ENCODE measurements around the gene CDC42BPG.
"Not testable (repeated sequence)": the region's sequence is repeated elsewhere in the genome, so short reads cannot be mapped to it uniquely, and the experiment has no call there.

Gene CDC42BPG

GRCh38 chr11:64849598-64850356 is 5.3 kb upstream of the CDC42BPG start:
- Mint-ChIP-seq H3K9me3 (no peaks in the 10 kb centered on the region), H3K27ac (peak overlapping the region; percentile 97), H3K4me1 (peaks cover 75% of the 10 kb centered on the region), H3K4me3 (no peak overlapping the region), H3K36me3 (peaks cover 55% of the 10 kb centered on the region)
- DNase-seq (ENCODE audit: low spot score in 2 of 2) = no peak
- ATAC-seq = no peak

- Mint-ChIP-seq H3K4me1 (peaks cover 69% of the 10 kb centered on the region), H3K36me3 (peaks cover 49% of the 10 kb centered on the region), H3K4me3 (no peak overlapping the region), H3K27ac (peak overlapping the region; percentile 85), H3K9me3 (no peaks in the 10 kb centered on the region)
- ATAC-seq = no peak
- DNase-seq (ENCODE audit: low spot score in 2 of 2) = no peak
These were observed 4.6 kb upstream of the CDC42BPG start for GRCh38 chr11:64848826-64849597.

- H3K4me3 Mint-ChIP-seq = no peak overlapping the region
- DNase-seq (ENCODE audit: low spot score in 2 of 2) (no peak), ATAC-seq (no peak)
- peaks cover 48% of the 10 kb centered on the region for H3K36me3 Mint-ChIP-seq
- H3K9me3 Mint-ChIP-seq = no peaks in the 10 kb centered on the region
- peaks cover 69% of the 10 kb centered on the region for H3K4me1 Mint-ChIP-seq
- H3K27ac Mint-ChIP-seq = peak overlapping the region; percentile 85
These were observed 3.9 kb upstream of the CDC42BPG start for GRCh38 chr11:64848214-64848825.

GRCh38 chr11:64846998-64847666 is 2.7 kb upstream of the CDC42BPG start:
- Mint-ChIP-seq H3K27ac (peak overlapping the region; percentile 48), H3K36me3 (peaks cover 42% of the 10 kb centered on the region), H3K4me1 (peaks cover 62% of the 10 kb centered on the region), H3K4me3 (no peak overlapping the region), H3K9me3 (no peaks in the 10 kb centered on the region)
- ATAC-seq (peak; percentile 75), DNase-seq (ENCODE audit: low spot score in 2 of 2) (peak; percentile 92 to 96)

GRCh38 chr11:64845776-64846129 is 1.3 kb upstream of the CDC42BPG start:
- ATAC-seq; DNase-seq (ENCODE audit: low spot score in 2 of 2); H3K9me3 Mint-ChIP-seq: not testable (repeated sequence)
- Mint-ChIP-seq H3K4me3 (peak overlapping the region; percentile 71), H3K36me3 (peaks cover 28% of the 10 kb centered on the region), H3K4me1 (peaks cover 49% of the 10 kb centered on the region), H3K27ac (peak overlapping the region; percentile 86)

GRCh38 chr11:64845129-64845775 is 799 bp upstream of the CDC42BPG start:
- H3K36me3 Mint-ChIP-seq = peaks cover 28% of the 10 kb centered on the region

GRCh38 chr11:64843686-64844329 is 645 bp downstream of the CDC42BPG start:
- no peaks in the 10 kb centered on the region for H3K9me3 Mint-ChIP-seq
- H3K27ac Mint-ChIP-seq = peak overlapping the region; percentile 58
- H3K36me3 Mint-ChIP-seq = peaks cover 21% of the 10 kb centered on the region
- H3K4me3 Mint-ChIP-seq = peak overlapping the region; percentile 71
- DNase-seq (ENCODE audit: low spot score in 2 of 2) = no peak
- ATAC-seq = no peak
- H3K4me1 Mint-ChIP-seq = peaks cover 37% of the 10 kb centered on the region

More at GRCh38 chr11:64845129-64845775, 799 bp upstream of the CDC42BPG start:
- Mint-ChIP-seq H3K4me3 (peak overlapping the region; percentile 71), H3K4me1 (peaks cover 47% of the 10 kb centered on the region), H3K27ac (peak overlapping the region; percentile 86), H3K9me3 (no peaks in the 10 kb centered on the region)
- DNase-seq (ENCODE audit: low spot score in 2 of 2) = no peak
- no peak for ATAC-seq

- Mint-ChIP-seq H3K4me3 (peak overlapping the region; percentile 71), H3K9me3 (no peaks in the 10 kb centered on the region), H3K36me3 (peaks cover 14% of the 10 kb centered on the region), H3K4me1 (peaks cover 30% of the 10 kb centered on the region), H3K27ac (peak overlapping the region; percentile 58)
- no peak for ATAC-seq
- no peak for DNase-seq (ENCODE audit: low spot score in 2 of 2)
These were observed 1.4 kb downstream of the CDC42BPG start for GRCh38 chr11:64842851-64843685.

GRCh38 chr11:64842366-64842759 is 2.1 kb downstream of the CDC42BPG start:
- ATAC-seq = no peak
- H3K27ac Mint-ChIP-seq = no peak overlapping the region

GRCh38 chr11:64841592-64842365 is 2.7 kb downstream of the CDC42BPG start:
- Mint-ChIP-seq H3K27ac (no peak overlapping the region), H3K36me3 (peaks cover 13% of the 10 kb centered on the region), H3K4me1 (peaks cover 27% of the 10 kb centered on the region), H3K9me3 (no peaks in the 10 kb centered on the region), H3K4me3 (no peak overlapping the region)
- ATAC-seq (no peak), DNase-seq (ENCODE audit: low spot score in 2 of 2) (no peak)

More at GRCh38 chr11:64842366-64842759, 2.1 kb downstream of the CDC42BPG start:
- DNase-seq (ENCODE audit: low spot score in 2 of 2) = no peak
- H3K36me3 Mint-ChIP-seq = peaks cover 13% of the 10 kb centered on the region
- H3K4me1 Mint-ChIP-seq = peaks cover 26% of the 10 kb centered on the region
- H3K9me3 Mint-ChIP-seq = no peaks in the 10 kb centered on the region
- no peak overlapping the region for H3K4me3 Mint-ChIP-seq

- no peak for ATAC-seq
- H3K36me3 Mint-ChIP-seq = peaks cover 13% of the 10 kb centered on the region
- no peak for DNase-seq (ENCODE audit: low spot score in 2 of 2)
- no peaks in the 10 kb centered on the region for H3K9me3 Mint-ChIP-seq
- no peak overlapping the region for H3K4me3 Mint-ChIP-seq
- no peak overlapping the region for H3K27ac Mint-ChIP-seq
- H3K4me1 Mint-ChIP-seq = peaks cover 25% of the 10 kb centered on the region
These were observed 4.3 kb downstream of the CDC42BPG start for GRCh38 chr11:64839887-64840782.

GRCh38 chr11:64839335-64839734 is 5.1 kb downstream of the CDC42BPG start:
- DNase-seq (ENCODE audit: low spot score in 2 of 2) (no peak), ATAC-seq (no peak)
- no peak overlapping the region for H3K4me3 Mint-ChIP-seq
- H3K27ac Mint-ChIP-seq = no peak overlapping the region
- H3K36me3 Mint-ChIP-seq = peaks cover 13% of the 10 kb centered on the region
- H3K9me3 Mint-ChIP-seq = no peaks in the 10 kb centered on the region
- peaks cover 21% of the 10 kb centered on the region for H3K4me1 Mint-ChIP-seq

Measured in stimulated activated effector memory CD8-positive, alpha-beta T cell treated with anti-CD3 and anti-CD28 coated beads, Interleukin-12 subunit alpha, Interleukin-12 subunit beta, amount 100 ng/mL, for 72 hours (primary cell).